Adipocyte (in vitro differentiated cells): ENCODE results near the gene IP6K3.

Source experiments
- DNase-seq: peaks from one replicate; pipeline ENCODE4 v3.0.0-alpha.2; 2015; ENCODE audit warnings: low read depth
- H3K27me3 ChIP-seq: replicated peaks from 2 replicates; pipeline ENCODE4 v1.7.0; 2013; ENCODE audit warnings: mild to moderate bottlenecking, low read length, moderate library complexity; ENCODE audit not compliant: control insufficient read depth, insufficient read depth
- H3K36me3 ChIP-seq: 2 replicates; pipeline ENCODE4 v1.7.0; 2013; ENCODE audit warnings: low read length, mild to moderate bottlenecking, moderate library complexity; ENCODE audit not compliant: control insufficient read depth, insufficient read depth, severe bottlenecking
- H3K4me1 ChIP-seq: 2 replicates; pipeline ENCODE4 v1.7.0; 2013; ENCODE audit warnings: mild to moderate bottlenecking, low read length, moderate library complexity; ENCODE audit not compliant: control insufficient read depth, insufficient read depth
- H3K4me3 ChIP-seq: 2 replicates; pipeline ENCODE4 v1.7.0; 2013; ENCODE audit warnings: mild to moderate bottlenecking, low read length, moderate library complexity
- H3K9ac ChIP-seq: 2 replicates; pipeline ENCODE4 v1.7.0; 2013; ENCODE audit warnings: mild to moderate bottlenecking, low read length, moderate library complexity
- H3K9me3 ChIP-seq: 2 replicates; pipeline ENCODE4 v1.7.0; 2013; ENCODE audit warnings: mild to moderate bottlenecking, low read length, moderate library complexity; ENCODE audit not compliant: control insufficient read depth

The IP6K3 gene

GRCh38 chr6:33696548-33697518 lies 49.9 kb downstream of the IP6K3 start:
- H3K4me3 ChIP-seq, result no peak overlapping the region
- H3K4me1 ChIP-seq, result peaks cover 54% of the 10 kb centered on the region
- H3K36me3 ChIP-seq, result peaks cover 47% of the 10 kb centered on the region
- DNase-seq, result peak; percentile 61
- H3K27me3 ChIP-seq, result no peaks in the 10 kb centered on the region
- H3K9me3 ChIP-seq, result no peaks in the 10 kb centered on the region
- peak overlapping the region; percentile 50 for H3K9ac ChIP-seq

GRCh38 chr6:33696076-33696475 lies 50.6 kb downstream of the IP6K3 start:
- H3K4me3 ChIP-seq, result no peak overlapping the region
- DNase-seq, result no peak

DNA sequence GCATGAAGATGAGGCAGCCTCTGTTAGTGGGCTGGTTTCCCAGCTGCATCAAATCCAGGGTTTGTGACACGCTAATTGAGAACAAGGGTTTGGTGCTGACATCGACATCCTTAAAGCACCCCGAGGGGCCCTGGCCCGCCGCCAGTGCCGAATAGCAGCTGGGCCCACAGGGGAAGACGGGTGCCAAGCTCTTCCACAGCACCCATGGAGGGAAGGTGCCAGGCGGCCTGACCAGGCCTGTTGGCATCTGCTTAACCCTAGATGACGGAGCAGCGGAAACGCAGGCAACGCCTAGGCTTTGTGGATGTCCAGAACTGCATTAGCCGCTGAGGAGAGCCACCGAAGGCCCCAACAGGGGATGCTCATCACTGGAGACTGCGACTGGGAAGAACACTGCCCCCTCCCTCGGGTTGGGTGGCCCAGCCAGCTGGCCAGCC lies 51.2 kb downstream of the IP6K3 start:
- Histone ChIP-seq H3K36me3 (peaks cover 61% of the 10 kb centered on the region), H3K4me1 (peaks cover 51% of the 10 kb centered on the region), H3K9me3 (no peaks in the 10 kb centered on the region), H3K4me3 (no peak overlapping the region), H3K9ac (no peak overlapping the region), H3K27me3 (no peaks in the 10 kb centered on the region)
- DNase-seq, result no peak

More at GRCh38 chr6:33696076-33696475, 50.6 kb downstream of the IP6K3 start:
- Histone ChIP-seq H3K9ac (peak overlapping the region; percentile 9), H3K36me3 (peaks cover 55% of the 10 kb centered on the region), H3K9me3 (no peaks in the 10 kb centered on the region), H3K27me3 (no peaks in the 10 kb centered on the region), H3K4me1 (peaks cover 51% of the 10 kb centered on the region)

DNA sequence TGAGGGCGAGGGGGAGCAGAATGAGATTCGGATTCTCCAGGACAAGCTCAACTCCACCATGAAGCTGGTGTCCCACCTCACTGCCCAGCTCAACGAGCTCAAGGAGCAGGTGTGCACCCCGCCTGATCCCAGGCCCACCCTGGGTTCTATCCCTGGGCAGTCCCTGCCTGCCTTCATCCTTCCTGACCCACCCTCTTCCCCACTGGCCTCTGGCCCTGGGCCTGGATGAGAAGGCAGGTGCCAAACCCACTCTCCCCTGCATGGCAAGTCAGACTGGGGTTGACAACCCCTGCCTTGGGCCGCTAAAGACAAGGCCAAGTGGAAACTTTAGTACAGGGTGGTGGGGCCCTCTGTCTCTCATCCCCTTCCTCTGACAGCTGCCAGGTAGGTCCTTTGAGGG lies 51.7 kb downstream of the IP6K3 start:
- no peak for DNase-seq
- Histone ChIP-seq H3K4me1 (peaks cover 51% of the 10 kb centered on the region), H3K9me3 (no peaks in the 10 kb centered on the region), H3K27me3 (no peaks in the 10 kb centered on the region), H3K36me3 (peaks cover 64% of the 10 kb centered on the region), H3K9ac (peak overlapping the region; percentile 40), H3K4me3 (no peak overlapping the region)

GRCh38 chr6:33694401-33694931 lies 52.2 kb downstream of the IP6K3 start:
- no peaks in the 10 kb centered on the region for H3K27me3 ChIP-seq
- H3K36me3 ChIP-seq, result peaks cover 67% of the 10 kb centered on the region
- H3K4me3 ChIP-seq, result no peak overlapping the region
- H3K4me1 ChIP-seq, result peaks cover 51% of the 10 kb centered on the region
- peak overlapping the region; percentile 40 for H3K9ac ChIP-seq
- H3K9me3 ChIP-seq, result no peaks in the 10 kb centered on the region
- DNase-seq, result peak; percentile 66

DNA sequence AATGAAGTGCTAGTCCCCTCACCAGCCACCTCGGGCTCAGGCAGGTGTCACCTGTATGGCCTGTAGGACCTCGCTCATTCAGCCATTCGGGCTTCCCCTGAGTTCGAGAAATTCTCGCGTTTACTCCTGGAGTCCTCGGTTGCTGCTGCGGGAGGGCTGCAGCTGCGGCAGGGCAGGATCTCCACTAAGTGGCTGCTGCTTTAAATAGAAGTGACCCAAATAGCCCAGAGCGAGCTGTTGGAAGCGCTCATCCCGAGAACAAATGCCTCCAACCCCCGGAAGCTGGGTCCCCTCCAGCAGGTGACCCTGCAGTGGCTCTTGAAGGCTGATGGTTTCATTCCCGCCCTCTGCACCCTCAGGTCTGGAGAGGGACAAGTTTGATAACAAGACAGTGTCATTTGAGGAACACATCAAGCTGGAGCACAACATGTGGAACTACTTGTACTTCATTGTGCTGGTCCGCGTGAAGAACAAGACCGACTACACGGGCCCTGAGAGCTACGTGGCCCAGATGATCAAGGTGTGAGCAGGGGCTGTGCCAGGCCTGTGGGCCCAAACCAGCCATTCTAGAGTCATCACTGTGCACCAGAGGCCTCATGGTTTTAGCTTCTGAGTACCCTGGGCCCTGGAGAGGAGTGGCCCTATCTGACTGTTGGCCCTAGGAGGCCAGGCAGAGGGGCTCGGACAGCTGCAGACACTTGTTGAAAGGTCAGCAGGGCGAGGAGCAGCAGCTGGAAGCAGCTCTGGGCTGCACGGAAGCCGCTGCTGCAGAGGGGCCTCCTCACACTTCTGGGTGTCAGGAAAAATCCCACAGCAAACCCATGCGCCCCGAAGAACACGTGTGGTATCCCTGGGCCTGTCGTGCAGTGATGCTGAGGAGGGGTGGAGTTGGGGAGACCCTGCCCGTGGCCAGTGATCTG lies 53.3 kb downstream of the IP6K3 start:
- Histone ChIP-seq H3K9ac (peak overlapping the region; percentile 40), H3K36me3 (peaks cover 77% of the 10 kb centered on the region), H3K4me3 (no peak overlapping the region), H3K27me3 (no peaks in the 10 kb centered on the region), H3K4me1 (peaks cover 51% of the 10 kb centered on the region), H3K9me3 (no peaks in the 10 kb centered on the region)
- no peak for DNase-seq

- peak overlapping the region; percentile 38 for H3K9ac ChIP-seq
- H3K9me3 ChIP-seq, result no peaks in the 10 kb centered on the region
- H3K4me1 ChIP-seq, result peaks cover 51% of the 10 kb centered on the region
- peaks cover 71% of the 10 kb centered on the region for H3K36me3 ChIP-seq
- no peaks in the 10 kb centered on the region for H3K27me3 ChIP-seq
- no peak for DNase-seq
- H3K4me3 ChIP-seq, result no peak overlapping the region
Measured at GRCh38 chr6:33692760-33693158, 53.9 kb downstream of the IP6K3 start.

DNA sequence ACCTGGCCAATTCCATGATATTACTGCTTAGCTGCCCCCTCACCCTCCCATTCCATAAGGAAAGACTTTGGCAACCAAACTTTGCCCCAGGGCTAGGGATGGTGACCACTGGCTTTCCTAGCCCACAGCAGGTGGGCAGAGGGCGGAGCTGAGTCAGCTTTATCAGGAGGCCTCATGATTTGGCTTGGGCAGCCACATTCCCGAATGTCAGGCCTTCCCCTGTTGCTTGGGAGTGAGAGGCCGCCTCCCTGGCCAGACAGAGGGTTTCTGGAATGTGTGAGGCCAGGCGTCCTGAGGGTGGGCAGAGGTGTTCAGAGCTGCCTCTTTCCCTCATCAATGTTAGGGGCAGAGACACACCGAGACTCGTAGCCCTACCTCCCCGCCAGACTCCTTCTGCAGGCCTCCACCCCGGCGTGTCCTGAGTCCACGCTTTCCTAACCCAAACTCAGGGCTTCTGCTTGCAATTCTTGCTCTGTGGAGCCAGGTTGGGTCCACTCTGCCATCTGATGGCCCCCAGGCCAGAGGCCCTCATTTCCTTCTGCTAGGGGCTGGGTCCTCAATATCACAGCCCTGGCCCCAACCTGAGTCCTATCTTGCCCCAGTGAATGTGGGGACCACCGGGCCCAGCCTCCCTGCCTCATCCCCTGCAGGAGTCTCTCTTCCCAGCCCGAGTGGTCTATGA lies 54.5 kb downstream of the IP6K3 start:
- Histone ChIP-seq H3K36me3 (peaks cover 68% of the 10 kb centered on the region), H3K4me3 (no peak overlapping the region), H3K9me3 (no peaks in the 10 kb centered on the region), H3K4me1 (peaks cover 47% of the 10 kb centered on the region), H3K9ac (peak overlapping the region; percentile 38), H3K27me3 (no peaks in the 10 kb centered on the region)
- DNase-seq, result peak; percentile 78

DNA sequence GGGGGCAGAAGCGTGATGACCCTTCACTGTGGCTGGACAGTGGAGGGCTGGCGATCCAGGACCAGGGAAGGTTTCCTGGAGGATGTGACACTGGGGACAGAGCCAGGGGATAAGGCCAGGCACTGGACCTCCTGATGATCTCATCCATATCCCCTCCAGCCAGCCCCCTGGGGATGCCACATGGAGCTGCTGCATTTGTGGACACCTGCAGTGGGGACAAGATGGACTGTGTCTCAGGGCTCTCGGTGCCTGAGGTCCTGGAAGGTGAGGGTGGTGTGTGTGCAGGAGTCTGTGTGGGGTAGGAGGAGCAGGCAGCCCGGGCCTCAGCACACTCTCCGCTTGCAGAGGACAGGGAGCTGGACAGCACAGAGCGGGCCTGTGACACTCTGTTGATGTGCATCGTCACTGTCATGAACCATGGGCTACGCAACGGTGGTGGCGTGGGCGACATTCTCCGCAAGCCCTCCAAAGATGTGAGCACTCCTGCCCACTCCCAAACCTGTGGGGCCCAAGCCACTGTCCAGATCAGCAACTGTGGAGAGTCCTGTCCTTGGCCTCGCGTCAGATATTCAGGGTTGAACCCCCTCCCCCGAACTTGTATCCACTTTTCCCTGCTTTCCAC lies 55.1 kb downstream of the IP6K3 start:
- Histone ChIP-seq H3K9me3 (no peaks in the 10 kb centered on the region), H3K9ac (no peak overlapping the region), H3K4me3 (no peak overlapping the region), H3K27me3 (no peaks in the 10 kb centered on the region), H3K4me1 (peaks cover 41% of the 10 kb centered on the region), H3K36me3 (peaks cover 68% of the 10 kb centered on the region)
- DNase-seq, result no peak

GRCh38 chr6:33690766-33691165 lies 55.9 kb downstream of the IP6K3 start:
- DNase-seq, result no peak
- H3K27me3 ChIP-seq, result no peaks in the 10 kb centered on the region

More at GRCh38 chr6:33690766-33691165, 55.9 kb downstream of the IP6K3 start:
- Histone ChIP-seq H3K9ac (no peak overlapping the region), H3K4me3 (no peak overlapping the region), H3K9me3 (no peaks in the 10 kb centered on the region), H3K4me1 (peaks cover 35% of the 10 kb centered on the region), H3K36me3 (peaks cover 65% of the 10 kb centered on the region)
